HG03378 (cell line): Measurements from ENCODE around the gene FEZ2.
A peak's percentile ranks its signal among the peaks of the same experiment; 100 is the strongest.

ENCODE experiments used
- ATAC-seq: cut with Tn5 transposase; IDR thresholded peaks from one replicate; pipeline ENCODE4 v1.9.1; 2021; ENCODE audit warnings: mild to moderate bottlenecking, moderate library complexity; ENCODE audit not compliant: unreplicated experiment

FEZ2 gene

DNA sequence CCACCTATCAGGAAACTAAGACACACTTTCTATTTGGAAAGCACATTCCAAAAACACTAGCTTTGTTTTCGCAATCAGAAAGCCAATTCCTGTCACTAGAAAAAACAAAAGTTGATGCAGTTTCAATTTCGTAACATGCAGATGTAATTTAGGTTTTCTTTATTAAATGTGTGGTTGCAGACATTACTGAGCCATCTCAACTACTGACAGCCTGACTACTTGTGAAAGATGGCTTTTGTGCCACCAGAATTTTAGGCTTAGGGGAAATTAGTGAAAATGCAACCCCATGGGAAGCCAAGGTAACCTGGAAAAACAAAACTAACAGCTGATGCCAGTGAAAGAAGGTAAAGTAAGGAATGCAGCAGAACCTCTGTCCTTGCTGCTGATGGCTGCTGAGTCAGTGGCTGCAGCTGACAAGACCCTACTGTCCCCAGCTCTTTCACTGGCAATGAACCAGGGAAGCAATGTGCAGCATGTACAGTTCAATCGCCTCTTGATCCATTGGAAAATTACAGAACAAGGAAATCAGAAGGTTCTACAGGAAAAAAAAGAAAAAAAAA, 34.9 kb downstream of the FEZ2 start:
- ATAC-seq, result no peak

- ATAC-seq, result no peak
Measured at GRCh38 chr2:36562240-36562639, 35.7 kb downstream of the FEZ2 start.

DNA sequence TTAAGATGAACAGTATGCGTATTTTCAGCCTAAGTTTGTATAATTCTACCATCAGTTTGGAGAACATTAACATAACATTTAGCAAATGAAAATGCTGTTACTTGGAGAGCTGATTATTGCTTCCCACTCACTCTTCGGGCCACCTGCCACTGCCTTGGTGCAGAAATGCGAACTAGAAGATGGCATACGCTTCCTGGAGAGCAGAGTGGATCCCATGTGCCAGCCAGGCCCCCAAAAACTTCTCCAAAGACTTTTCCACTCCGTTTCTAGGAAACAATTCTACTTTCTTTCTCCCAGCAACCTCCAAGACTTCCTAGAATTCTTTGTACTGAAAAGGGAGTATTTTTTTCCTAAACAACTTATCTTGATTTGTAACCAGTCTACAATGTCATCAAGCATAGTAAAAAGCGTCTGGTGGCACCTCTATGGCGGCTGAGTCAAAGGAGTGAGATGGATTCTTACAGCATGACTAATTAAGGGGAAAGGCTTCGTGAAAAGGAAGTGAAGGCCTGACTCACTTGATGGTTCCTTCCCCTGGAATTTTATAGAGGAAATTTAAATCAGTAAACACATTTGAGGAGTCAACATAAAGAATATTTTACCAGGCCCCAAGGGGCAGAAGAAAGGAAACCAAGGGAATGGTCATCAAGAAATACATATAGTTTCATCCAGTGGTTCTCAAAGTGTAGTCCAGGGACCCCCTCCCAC, 36.6 kb downstream of the FEZ2 start:
- ATAC-seq, result no peak

GRCh38 chr2:36560726-36561125, 37.2 kb downstream of the FEZ2 start:
- no peak for ATAC-seq

DNA sequence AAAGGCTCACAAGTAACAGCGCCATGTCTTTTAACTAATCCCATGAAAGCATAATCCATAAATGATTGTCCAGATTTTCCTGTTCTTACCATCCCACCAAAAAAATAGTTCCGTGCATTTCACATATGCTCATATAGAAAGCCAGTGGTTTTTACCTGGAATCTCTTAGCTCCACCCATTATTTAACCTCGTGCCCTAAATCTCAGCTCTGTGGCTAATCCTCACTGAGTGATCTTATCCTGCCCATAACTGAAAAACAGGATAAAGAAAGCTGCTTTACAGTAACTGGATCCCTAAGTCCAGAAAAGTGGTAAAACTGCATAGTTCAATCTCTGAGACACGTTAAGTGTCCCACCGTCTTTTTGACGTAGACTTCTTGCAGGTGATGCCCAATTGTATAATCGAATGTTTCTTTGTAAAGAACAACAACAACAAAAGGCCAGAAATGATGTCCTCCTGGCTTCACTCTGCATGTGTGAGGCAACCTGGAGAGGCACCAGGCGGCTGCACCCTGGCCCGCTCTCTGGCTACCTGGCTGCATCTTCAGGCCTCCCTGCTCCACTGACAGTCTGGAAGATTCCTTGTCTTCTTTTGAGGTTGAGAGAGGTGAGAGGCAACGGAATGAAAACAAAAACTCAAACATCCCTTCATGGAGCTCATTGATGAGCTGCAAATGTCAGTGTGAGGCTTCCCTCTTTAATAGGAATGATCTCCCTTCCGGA, 38.6 kb downstream of the FEZ2 start:
- ATAC-seq, result no peak

GRCh38 chr2:36556842-36557241, 41.1 kb downstream of the FEZ2 start:
- no peak for ATAC-seq

GRCh38 chr2:36555789-36556188, 42.2 kb downstream of the FEZ2 start:
- no peak for ATAC-seq

DNA sequence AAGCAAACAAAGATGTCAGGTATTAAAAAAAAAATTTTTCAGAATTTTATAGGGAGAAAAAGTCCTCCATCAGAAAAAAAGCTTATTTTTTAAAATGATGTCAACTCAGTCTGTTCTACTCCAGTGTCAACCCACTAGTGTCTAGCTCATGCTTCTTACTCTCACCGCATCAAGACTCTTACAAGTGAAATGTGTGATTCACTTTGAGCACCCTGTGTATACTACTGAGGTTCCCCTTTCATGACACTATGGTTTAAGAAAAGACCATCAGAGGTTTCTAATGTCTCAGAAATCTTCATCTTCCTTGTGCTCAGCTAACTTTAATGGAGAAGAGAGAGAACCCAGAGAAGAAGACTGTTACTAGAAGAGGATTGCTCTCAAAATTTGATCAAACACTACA, 43.4 kb downstream of the FEZ2 start:
- no peak for ATAC-seq

GRCh38 chr2:36553683-36554082, 44.3 kb downstream of the FEZ2 start:
- ATAC-seq, result no peak

- ATAC-seq, result no peak
Measured at GRCh38 chr2:36550006-36550405, 48.0 kb downstream of the FEZ2 start.

DNA sequence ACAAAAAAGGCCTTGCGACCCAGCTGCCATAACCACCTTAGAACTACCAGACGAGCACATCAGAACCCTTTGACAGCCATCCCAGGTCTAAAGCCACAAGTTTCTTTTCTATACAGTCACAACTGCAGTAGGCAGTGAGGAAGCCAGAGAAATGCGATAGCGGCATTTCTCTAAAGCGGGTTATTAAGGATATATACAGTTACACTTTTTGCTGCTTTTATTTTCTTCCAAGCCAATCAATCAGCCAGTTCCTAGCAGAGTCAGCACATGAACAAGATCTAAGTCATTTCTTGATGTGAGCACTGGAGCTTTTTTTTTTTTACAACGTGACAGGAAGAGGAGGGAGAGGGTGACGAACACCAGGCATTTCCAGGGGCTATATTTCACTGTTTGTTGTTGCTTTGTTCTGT, 48.8 kb downstream of the FEZ2 start:
- ATAC-seq, result no peak

- no peak for ATAC-seq
Measured at GRCh38 chr2:36547906-36548305, 50.1 kb downstream of the FEZ2 start.

GRCh38 chr2:36545871-36546416, 52.0 kb downstream of the FEZ2 start:
- no peak for ATAC-seq

DNA sequence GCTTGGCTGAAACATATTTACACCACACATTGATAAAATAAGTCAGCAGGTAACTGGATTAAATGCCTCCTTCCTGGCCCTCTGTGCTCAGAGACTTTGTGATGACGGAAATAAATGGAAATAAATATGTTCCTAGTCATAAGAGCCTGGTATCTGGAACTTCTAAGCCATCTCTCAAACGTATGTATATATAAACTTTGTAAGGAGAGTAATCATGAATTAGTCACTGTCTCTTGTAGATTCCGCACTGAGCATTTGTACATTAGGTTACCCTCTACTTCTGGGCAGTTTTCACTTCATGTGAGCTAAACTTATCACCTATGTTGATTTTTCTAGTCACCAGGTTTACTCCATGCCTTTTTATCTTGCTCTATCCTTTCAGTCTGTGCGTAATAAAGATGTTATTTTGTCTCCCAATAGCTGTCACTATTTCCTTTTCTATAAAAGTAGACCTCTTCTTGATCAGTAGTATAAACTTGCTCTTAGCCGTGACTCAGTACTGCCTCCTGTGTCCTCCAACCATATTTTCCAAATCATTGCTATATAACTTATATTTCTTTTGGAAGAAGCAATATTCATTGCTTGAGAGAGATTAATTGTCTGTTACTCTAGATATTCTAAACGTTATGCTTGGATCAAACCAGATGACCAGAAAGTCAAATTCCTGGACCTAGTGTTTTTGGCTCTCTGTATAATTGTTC, 53.2 kb downstream of the FEZ2 start:
- no peak for ATAC-seq

GRCh38 chr2:36541891-36542595, 55.9 kb downstream of the FEZ2 start:
- no peak for ATAC-seq

DNA sequence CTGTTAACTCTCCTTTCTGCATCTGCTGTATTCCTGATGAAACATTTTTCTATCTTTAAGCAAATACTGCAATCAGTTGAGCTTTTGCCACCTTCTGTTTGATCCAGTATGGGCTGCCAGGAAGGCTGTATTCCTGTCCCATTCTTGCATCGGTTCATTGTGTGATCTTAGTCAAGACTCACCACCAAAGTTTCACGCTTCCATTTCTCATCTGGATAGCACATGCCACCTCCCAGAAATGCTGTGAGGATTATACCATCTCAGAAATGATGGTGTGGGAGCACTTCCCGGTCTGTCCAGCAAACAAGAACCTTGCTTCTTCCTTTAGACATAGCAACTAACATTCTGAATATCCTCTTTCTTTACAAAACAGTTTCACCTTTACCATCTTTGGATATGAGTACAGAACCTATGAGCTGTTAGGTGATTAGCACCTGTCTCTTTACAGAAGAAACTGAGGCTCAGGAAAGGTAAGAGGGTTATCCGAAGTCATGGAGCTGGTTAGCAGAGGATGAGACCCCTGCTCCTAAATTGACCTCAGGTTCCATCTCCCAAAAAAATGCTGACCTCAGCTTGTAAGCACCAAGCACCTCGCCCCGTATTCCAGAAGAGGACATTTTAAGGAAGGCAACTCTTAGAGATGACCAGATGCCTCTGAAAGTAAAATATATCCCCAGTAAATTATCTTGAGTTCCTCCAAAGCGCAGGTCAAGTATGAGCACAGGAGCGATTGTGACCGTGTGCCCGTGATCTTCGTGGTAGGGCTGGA, 56.8 kb downstream of the FEZ2 start:
- ATAC-seq, result no peak

DNA sequence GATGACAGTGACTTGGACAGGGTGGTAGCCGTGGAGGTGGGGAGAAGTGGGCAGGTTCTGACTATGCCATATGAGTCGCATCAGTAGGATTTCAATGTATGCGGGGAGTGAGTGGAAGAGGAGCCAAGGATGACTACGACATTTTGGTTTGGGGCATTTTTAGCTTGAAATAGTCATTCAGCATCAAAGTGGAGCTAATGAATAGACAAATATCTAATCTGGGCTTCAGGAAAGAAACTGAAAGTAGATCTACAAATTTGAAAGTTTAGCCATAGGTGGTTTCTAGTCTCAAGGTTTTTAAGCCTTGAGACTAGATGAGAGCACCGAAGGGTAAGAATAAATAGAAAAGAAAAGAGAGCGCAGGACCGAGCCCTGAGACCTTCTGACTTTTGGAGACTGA, 58.3 kb downstream of the FEZ2 start:
- ATAC-seq, result peak; percentile 69

GRCh38 chr2:36538335-36538734, 59.6 kb downstream of the FEZ2 start:
- ATAC-seq, result no peak

GRCh38 chr2:36536776-36537175, 61.2 kb downstream of the FEZ2 start:
- no peak for ATAC-seq

DNA sequence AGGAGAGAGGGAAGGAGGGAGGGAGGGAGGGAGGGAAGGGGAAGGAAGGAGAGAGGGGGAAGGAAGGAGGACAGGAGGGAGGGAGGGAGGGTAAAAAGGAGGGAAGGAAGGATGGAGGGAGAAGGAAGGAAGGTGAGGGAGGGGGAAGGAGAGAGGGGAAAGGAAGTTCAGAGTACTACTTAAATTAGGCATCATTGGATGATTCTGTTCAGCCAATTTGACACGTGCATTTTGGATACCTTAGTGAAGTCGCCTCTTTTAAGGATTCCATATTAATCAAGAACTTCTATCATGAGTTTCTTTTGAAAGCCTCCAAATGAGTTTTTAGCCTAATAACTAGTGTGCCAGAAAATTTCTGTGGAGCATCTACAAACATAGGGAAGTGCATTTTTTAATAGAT, 62.9 kb downstream of the FEZ2 start:
- ATAC-seq, result no peak
